NCI-H526 treated with DMSO at 0.1 percent for 48 hours (cell line): ENCODE data around the gene FRY.
A peak's percentile ranks its signal among the peaks of the same experiment; 100 is the strongest.

Experiments used
- DNase-seq: peaks from one replicate; lab custom pipeline; 2025; lab: John Stamatoyannopoulos, UW

FRY gene

DNA sequence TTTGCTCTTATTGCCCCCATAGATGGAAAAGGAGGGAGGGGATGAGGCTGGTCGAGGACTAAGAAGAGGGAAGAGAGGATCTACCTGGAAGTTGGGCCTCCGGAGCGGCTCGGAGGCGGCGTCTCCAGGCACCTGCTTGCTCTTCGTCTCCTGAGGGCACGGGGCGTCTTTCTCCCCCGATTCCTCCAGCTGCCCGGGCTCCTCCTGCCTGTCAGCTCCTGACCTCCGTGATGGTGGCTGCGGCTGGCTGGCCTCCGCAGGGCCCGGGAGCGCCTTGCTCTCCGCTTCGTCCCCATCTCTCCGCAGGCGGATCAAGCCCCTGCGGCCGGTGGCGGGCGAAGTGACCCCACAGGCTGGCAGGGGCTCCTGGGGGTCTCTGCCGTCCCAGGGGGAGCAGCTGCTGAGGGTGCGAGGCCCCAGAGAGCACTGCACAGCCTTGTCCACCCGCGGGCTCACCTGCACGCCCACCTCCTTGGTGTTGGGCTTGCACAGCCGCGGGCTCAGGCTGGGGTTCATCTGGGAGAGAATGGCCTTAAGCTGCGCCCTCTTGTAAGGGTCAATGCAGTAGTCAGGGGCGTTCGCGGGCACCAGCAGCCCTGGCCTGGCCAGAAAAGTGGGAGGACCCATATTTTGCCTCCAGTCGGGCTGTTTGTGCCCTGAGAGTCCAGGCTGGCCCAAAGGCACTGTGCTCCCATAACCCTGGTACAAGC, 279.8 kb downstream of the FRY start:
- no peak for DNase-seq

DNA sequence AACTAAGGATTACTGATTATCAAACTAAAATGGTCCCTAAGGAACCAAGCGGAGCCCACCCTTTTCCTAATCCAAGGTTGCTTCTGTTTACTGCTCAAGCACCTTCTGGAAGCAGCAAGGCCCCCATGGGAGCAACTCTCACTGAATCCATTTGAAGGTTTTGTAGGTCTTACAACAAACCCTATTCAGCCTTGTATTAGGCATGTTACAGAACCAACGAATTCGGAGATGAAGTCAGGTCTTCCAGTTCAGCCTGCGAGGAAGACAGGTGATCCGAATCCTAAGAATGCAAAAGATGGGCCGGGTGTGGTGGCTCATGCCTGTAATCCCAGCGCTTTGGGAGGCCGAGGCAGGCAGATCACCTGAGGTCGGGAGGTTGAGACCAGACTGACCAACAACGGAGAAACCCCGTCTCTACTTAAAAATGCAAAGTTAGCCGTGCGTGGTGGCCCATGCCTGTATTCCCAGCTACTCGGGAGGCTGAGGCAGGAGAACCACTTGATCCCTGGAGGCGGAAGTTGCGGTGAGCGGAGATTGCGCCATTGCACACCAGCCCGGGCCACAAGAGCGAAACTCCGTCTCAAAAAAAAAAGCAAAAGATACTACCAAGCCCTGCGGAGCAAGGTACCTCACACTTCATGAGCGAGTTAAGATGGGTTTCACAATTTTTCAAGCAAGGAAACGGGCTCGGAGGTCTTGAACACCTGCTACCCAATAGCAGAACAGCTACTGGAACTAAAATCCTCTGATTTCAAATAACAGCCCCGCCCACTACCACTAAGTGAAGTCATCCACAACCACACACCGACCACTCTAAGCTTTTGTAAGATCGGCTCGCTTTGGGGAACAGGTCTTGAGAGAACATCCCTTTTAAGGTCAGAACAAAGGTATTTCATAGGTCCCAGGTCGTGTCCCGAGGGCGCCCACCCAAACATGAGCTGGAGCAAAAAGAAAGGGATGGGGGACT, 283.0 kb downstream of the FRY start:
- no peak for DNase-seq

GRCh38 chr13:32315238-32316027, 283.9 kb downstream of the FRY start, which contains the start of the genes BRCA2 and ZAR1L:
Gene BRCA2 (plus strand): TSS chr13:32315508. CDS start chr13:32316461, 953 bp downstream.
Gene ZAR1L (minus strand): TSS chr13:32315363. CDS start chr13:32311925, 3,438 bp downstream.
- DNase-seq, result peak; percentile 85

DNA sequence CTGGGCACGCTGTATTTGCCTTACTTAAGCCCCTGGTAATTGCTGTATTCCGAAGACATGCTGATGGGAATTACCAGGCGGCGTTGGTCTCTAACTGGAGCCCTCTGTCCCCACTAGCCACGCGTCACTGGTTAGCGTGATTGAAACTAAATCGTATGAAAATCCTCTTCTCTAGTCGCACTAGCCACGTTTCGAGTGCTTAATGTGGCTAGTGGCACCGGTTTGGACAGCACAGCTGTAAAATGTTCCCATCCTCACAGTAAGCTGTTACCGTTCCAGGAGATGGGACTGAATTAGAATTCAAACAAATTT, 284.4 kb downstream of the FRY start:
- peak; percentile 85 for DNase-seq

- DNase-seq, result no peak
Measured at GRCh38 chr13:32316501-32316900, 284.9 kb downstream of the FRY start.

DNA sequence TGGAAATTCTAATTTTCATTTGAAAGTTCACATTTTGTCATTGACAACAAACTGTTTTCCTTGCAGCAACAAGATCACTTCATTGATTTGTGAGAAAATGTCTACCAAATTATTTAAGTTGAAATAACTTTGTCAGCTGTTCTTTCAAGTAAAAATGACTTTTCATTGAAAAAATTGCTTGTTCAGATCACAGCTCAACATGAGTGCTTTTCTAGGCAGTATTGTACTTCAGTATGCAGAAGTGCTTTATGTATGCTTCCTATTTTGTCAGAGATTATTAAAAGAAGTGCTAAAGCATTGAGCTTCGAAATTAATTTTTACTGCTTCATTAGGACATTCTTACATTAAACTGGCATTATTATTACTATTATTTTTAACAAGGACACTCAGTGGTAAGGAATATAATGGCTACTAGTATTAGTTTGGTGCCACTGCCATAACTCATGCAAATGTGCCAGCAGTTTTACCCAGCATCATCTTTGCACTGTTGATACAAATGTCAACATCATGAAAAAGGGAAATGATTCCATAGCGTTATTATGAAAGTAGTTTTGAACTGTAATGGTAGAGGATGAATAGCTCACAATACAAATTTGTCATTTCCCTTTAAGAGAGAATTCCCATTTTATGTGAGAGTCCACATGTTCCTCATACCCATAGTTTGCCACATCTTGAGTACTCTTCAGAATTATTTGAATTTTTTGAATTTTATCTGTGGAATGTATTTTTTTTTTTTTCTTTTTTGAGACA, 286.3 kb downstream of the FRY start:
- no peak for DNase-seq

- DNase-seq, result no peak
Measured at GRCh38 chr13:32320528-32320927, 289.0 kb downstream of the FRY start.

DNA sequence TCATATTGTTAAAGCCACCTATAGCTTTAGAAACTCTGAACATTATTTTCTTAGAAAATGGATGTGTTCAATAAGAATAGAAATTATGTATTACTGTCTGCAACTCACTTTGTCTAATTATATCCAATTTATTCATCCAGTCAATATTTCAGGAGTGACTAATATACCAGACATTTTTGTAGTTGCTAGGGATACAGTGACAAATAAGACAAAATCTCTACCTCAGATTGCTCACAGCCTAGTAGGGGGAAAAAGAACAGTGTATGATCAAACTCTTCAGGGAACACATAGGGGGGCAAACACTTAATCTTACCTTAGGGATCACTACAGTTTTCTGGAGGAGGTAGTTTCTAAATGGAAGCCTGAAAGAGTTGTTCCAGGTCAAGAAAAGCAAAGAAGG, 292.3 kb downstream of the FRY start:
- no peak for DNase-seq

DNA sequence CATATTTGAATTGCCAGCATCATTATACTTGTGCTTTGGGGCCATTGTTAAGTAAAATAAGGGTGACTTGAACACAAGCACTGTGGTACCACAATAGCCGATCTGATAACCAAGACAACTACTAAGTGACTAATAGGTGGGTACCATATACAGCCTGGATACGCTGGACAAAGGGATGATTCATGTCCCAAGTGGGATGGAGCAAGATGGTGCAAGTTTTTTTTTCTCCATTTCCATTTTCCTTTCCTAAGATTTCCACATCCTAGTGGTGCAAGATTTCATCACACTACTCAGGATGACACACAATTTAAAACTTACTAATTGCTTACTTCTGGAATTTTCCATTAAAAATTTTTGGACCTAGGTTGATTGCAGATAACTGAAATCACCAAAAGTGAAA, 298.9 kb downstream of the FRY start:
- no peak for DNase-seq

DNA sequence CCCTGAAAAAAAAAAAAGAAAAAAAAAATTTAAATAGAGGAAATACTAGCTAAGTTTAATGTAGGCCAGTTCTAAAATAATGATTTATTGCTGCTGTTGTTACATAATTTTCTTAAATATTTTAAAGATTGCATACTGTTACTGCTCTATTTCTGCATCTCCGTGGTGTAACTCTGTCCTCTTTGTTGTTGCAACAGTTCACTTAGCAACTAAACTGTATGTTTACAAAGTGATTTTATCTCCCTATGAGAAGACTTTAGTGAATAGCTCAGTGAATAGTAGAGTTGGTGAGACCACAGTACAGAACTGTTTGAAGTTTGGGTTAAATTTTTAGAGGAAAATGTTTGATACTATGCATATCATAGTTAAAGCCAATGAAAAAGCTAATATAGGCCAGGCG, 303.1 kb downstream of the FRY start:
- no peak for DNase-seq

DNA sequence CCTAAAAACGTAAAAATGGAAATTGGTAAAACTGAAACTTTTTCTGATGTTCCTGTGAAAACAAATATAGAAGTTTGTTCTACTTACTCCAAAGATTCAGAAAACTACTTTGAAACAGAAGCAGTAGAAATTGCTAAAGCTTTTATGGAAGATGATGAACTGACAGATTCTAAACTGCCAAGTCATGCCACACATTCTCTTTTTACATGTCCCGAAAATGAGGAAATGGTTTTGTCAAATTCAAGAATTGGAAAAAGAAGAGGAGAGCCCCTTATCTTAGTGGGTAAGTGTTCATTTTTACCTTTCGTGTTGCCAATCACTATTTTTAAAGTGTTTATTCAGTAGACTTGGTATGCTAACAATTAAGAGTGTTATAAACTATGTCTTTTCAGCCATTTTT, 309.3 kb downstream of the FRY start:
- DNase-seq, result no peak

- no peak for DNase-seq
Measured at GRCh38 chr13:32347651-32348050, 316.1 kb downstream of the FRY start.
